ENCODE measurements around the gene RHBDD2. TPM values are rescaled to one million over a fixed set of nuclear protein-coding genes. Genes with fewer than 3 reads are reported as not detected.
"Not testable (repeated sequence)": the region's sequence is repeated elsewhere in the genome, so short reads cannot be mapped to it uniquely, and the experiment has no call there.

The RHBDD2 gene
- total RNA-seq, 1 donor from 2014 or later, result 139 TPM

DNA sequence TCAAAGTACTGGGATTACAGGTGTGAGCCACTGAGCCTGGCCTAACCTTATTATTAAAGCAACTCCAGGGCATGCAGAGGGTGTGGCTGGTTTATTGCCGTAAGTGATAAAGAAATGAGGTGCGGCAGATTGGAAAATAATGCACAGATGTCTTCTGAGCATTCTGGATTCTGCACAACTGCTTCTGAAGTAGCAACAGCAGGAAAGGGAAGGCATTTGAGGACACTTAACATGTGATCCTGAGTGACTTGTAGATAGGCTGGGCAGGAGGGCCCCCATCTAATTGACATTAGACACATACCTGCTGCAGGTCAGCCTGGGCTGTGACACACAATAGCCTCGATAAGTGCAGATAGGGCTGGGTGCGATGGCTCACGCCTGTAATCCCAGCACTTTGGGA, 5.6 kb downstream of the RHBDD2 start:
- H3K27ac Mint-ChIP-seq, result no peak overlapping the region
- H3K9me3 Mint-ChIP-seq, result no peaks in the 10 kb centered on the region
- H3K36me3 Mint-ChIP-seq (ENCODE audit: low read depth), result peaks cover 85% of the 10 kb centered on the region
- no peak overlapping the region for H3K4me3 Mint-ChIP-seq (ENCODE audit: low read depth)
- no peak for DNase-seq (ENCODE audit: low spot score)
- intact Hi-C loops (cut with micrococcal nuclease), result no loop called here
- H3K27me3 Mint-ChIP-seq (ENCODE audit: low read depth), result no peaks in the 10 kb centered on the region
- peaks cover 34% of the 10 kb centered on the region for H3K4me1 Mint-ChIP-seq (ENCODE audit: low read depth)

DNA sequence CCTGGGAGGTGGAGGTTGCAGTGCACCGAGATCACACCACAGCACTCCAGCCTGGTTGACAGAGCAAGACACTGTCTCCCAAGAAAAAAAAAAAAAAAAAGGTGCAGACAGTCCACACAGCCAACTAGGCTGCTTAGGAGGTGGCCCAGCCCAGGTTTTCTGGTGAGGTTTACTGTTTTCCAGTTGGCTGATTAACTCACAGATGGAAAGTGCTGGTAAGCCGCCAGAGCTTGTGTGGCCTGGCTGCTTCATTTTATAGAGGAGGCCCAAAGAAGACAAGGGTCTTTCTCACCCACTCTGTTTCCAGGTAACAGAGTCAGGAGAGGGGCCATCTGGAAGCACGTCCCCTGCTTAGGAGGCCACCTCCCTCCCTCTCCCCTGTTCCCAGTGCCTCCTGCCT, 6.2 kb downstream of the RHBDD2 start:
- DNase-seq (ENCODE audit: low spot score), result no peak
- Mint-ChIP-seq H3K9me3 (no peaks in the 10 kb centered on the region), H3K4me1 (ENCODE audit: low read depth) (peaks cover 33% of the 10 kb centered on the region), H3K27me3 (ENCODE audit: low read depth) (no peaks in the 10 kb centered on the region), H3K4me3 (ENCODE audit: low read depth) (no peak overlapping the region), H3K27ac (no peak overlapping the region), H3K36me3 (ENCODE audit: low read depth) (peaks cover 84% of the 10 kb centered on the region)
- intact Hi-C loops (cut with micrococcal nuclease), result no loop called here

DNA sequence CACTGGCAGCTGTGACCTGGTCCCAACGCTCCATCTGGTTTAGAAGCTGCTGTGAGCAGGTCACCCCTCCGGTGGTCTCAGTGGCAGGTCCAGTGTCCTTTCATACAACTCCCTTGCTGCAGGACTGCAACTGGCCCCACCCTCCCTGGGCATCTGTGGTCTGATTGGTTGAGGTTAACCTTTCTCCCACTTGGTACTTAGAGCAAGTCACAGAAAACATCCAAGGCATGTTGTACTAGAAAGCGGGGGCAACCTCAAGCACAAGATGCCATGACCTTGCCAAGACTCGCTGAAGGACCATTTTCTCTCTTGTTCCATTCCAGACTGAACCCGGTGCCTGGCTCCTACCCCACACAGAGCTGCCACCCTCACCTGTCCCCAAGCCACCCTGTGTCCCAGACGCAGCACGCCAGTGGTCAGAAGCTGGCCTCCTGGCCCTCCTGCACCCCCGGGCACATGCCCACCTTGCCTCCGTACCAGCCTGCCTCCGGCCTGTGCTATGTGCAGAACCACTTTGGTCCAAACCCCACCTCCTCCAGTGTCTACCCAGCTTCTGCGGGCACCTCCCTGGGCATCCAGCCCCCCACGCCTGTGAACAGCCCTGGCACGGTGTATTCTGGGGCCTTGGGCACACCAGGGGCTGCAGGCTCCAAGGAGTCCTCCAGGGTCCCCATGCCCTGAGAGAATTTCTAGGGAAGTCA, 9.0 kb downstream of the RHBDD2 start:
- H3K36me3 Mint-ChIP-seq (ENCODE audit: low read depth), result peaks cover 57% of the 10 kb centered on the region
- H3K4me1 Mint-ChIP-seq (ENCODE audit: low read depth), result peaks cover 16% of the 10 kb centered on the region
- DNase-seq (ENCODE audit: low spot score), result no peak
- no peak overlapping the region for H3K4me3 Mint-ChIP-seq (ENCODE audit: low read depth)
- H3K27me3 Mint-ChIP-seq (ENCODE audit: low read depth), result no peaks in the 10 kb centered on the region
- H3K9me3 Mint-ChIP-seq, result no peaks in the 10 kb centered on the region
- intact Hi-C loops (cut with micrococcal nuclease), result no loop called here
- no peak overlapping the region for H3K27ac Mint-ChIP-seq

DNA sequence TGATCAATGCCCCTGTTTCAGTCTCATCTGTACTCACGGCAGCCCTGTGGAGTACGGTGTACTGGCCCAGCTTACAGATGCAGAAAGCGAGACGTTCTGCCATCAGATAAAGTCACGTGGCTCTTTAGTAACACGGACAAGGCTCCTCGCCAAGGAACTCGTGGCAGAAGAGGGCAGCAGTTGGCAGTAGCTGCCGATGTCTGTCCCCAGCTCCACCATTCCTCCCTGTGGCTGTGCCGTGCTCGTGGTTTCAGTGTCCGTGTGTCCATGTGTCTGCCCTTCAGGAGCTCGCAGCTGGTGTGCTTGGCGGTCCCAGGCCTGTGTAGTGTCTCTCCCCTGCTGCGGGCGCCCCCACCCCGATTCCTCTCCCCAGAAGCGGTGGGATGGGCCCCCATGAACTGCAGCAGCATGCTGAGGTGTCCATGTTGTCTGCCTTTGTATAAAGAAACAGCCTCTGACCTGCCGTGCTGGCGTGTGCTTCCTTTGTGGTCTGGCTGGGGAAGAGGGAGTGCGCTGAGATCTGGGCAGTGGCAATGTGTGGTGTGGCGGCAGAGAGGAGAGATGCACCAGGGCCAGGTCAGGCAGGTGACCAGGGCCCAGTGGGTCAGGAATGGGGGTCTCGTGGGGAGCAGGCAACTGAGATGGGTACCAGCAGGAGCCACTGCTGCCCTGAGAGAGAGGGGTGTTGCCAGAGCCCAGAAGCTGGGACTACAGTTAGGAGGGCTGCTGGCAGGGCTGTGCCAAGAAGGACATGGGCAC, 9.8 kb downstream of the RHBDD2 start:
- Mint-ChIP-seq H3K4me3 (ENCODE audit: low read depth) (no peak overlapping the region), H3K27ac (no peak overlapping the region), H3K27me3 (ENCODE audit: low read depth) (no peaks in the 10 kb centered on the region), H3K4me1 (ENCODE audit: low read depth) (peaks cover 13% of the 10 kb centered on the region), H3K36me3 (ENCODE audit: low read depth) (peaks cover 48% of the 10 kb centered on the region), H3K9me3 (no peaks in the 10 kb centered on the region)
- DNase-seq (ENCODE audit: low spot score), result no peak
- intact Hi-C loops (cut with micrococcal nuclease), result no loop called here

DNA sequence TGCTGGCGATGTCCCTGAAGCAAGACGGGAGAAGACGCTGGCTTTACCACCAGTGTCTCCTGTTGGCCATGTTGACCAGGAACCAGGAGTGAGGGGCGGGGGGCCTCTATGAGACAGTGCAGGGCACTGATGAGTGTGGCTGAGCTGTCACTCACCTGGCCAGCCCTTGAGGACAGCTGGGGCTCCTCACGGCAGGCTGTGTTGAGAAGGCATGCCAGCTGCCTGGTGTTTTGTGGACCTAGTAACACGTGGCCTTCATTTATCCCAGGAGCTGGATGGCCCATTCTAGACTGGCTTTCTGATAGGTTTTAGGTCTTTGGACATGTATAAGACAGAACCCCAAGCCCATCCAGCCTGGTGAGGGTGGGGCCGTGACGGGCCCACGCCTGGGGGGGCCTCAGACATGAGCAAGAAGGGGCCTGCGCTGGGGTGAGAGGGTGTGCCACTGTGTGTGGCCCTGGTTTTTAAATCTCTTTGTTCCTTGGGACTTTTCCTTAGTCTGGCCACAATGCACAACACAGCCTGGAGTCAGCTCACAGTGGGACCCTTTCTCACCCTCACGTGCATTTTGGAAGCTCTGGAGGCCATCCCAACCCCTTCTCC, 10.5 kb downstream of the RHBDD2 start:
- Mint-ChIP-seq H3K27ac (peak overlapping the region; percentile 62), H3K4me1 (ENCODE audit: low read depth) (peaks cover 11% of the 10 kb centered on the region), H3K4me3 (ENCODE audit: low read depth) (no peak overlapping the region), H3K36me3 (ENCODE audit: low read depth) (peaks cover 43% of the 10 kb centered on the region), H3K9me3 (no peaks in the 10 kb centered on the region), H3K27me3 (ENCODE audit: low read depth) (no peaks in the 10 kb centered on the region)
- intact Hi-C loops (cut with micrococcal nuclease), result no loop called here
- no peak for DNase-seq (ENCODE audit: low spot score)

DNA sequence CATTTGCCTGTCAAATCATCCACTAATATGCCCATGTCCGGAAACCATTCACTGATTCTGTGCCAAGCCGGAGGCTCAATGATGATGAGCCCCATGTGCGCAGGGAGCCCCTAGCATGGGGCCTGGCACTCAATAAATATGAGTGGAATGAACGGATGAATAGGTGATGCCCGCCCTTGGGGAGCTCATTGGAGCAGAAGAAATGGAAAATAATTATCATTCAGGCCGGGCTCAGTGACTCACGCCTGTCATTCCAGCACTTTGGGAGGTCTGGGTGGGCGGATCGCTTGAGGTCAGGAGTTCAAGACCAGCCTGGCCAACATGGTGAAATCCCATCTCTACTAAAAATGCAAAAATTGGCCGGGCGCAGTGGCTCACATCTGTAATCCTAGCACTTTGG, 11.0 kb downstream of the RHBDD2 start:
- Mint-ChIP-seq H3K9me3 (no peaks in the 10 kb centered on the region), H3K4me1 (ENCODE audit: low read depth) (peaks cover 10% of the 10 kb centered on the region), H3K27ac (peak overlapping the region; percentile 62), H3K4me3 (ENCODE audit: low read depth) (no peak overlapping the region), H3K27me3 (ENCODE audit: low read depth) (no peaks in the 10 kb centered on the region), H3K36me3 (ENCODE audit: low read depth) (peaks cover 38% of the 10 kb centered on the region)
- DNase-seq (ENCODE audit: low spot score), result no peak
- intact Hi-C loops (cut with micrococcal nuclease), result no loop called here

DNA sequence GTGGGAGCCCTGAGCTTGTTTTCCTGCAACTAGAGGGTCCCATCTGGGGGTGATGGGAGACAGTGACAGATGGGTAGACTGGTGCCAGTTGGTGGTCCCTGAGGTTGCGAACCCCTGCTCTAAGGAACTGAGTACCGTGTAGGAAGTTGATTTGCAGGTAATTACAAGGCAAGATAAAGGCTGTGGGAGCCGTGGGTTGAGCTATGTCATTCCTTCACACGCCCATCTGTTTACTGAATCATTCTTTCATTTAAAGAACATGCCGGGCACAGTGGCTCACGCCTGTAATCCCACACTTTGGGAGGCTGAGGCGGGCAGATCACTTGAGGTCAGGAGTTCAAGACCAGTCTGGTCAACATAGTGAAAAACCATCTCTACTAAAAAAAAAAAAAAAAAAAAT, 12.4 kb downstream of the RHBDD2 start:
- DNase-seq (ENCODE audit: low spot score); H3K27me3 Mint-ChIP-seq (ENCODE audit: low read depth); H3K4me3 Mint-ChIP-seq (ENCODE audit: low read depth); H3K9me3 Mint-ChIP-seq; H3K27ac Mint-ChIP-seq; intact Hi-C loops (cut with micrococcal nuclease): not testable (repeated sequence)
- H3K4me1 Mint-ChIP-seq (ENCODE audit: low read depth), result peaks cover 10% of the 10 kb centered on the region
- H3K36me3 Mint-ChIP-seq (ENCODE audit: low read depth), result peaks cover 28% of the 10 kb centered on the region

DNA sequence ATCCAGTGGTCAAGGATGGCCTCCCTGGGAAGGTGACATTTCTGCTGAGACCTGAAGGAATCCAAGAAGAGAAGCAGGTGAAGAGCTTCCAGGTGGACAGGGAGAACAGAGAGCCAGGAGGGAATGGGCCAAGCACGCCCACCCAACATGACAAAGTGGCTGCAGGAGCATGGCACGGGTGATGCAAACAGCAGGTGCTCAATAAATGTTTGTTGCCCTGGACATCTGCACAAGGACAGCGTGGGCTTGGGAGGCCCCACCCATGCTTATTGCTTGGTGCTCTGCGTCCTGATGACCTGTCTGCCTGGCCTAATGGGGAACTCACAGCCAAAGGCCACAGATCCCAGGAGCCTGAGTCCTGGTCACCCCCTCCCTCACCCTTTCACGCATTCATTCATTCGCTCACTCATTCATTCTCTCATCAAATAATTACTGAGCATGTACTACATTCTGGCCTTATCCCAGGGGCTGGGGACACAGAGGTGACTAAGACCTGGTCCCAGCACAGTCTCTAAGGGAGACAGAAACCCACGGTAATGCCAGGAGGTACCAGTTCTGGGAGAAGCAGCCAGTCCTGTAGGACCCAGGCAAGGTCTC, 13.1 kb downstream of the RHBDD2 start:
- H3K27me3 Mint-ChIP-seq (ENCODE audit: low read depth), result no peaks in the 10 kb centered on the region
- no peak overlapping the region for H3K4me3 Mint-ChIP-seq (ENCODE audit: low read depth)
- H3K36me3 Mint-ChIP-seq (ENCODE audit: low read depth), result peaks cover 22% of the 10 kb centered on the region
- no peak for DNase-seq (ENCODE audit: low spot score)
- H3K4me1 Mint-ChIP-seq (ENCODE audit: low read depth), result peaks cover 10% of the 10 kb centered on the region
- H3K27ac Mint-ChIP-seq, result no peak overlapping the region
- H3K9me3 Mint-ChIP-seq, result no peaks in the 10 kb centered on the region
- intact Hi-C loops (cut with micrococcal nuclease), result no loop called here

DNA sequence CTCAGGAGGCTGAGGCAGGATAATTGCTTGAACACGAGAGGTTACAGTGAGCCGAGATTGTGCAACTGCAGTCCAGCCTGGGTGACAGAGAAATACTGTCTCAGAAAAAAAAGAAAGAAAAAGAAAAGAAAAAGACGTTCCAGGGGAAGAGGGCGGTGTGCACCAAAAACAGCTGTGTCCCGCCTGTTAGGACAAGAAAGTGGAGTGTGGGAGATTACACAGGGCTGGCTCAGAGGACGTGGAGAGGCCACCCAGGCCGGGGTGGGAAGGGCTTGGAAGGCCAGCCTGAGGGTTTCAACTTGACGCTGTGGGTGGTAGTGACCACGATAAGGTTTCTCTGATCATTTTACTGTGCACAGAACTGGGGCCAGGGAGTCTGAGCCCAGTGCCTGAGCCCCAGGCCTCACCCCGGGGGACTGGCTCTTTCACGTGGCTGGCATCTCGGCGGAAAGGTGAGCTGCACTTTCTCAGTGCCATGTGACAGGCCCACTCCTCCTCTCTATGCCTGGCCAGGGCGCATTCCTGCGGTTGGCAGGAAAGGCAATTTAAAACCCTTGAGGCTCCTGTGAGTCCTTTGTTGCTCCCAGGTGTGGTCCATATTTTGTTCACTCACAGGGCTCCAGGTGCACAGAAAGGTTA, 13.9 kb downstream of the RHBDD2 start:
- H3K4me1 Mint-ChIP-seq (ENCODE audit: low read depth), result peaks cover 10% of the 10 kb centered on the region
- DNase-seq (ENCODE audit: low spot score), result no peak
- H3K9me3 Mint-ChIP-seq, result no peaks in the 10 kb centered on the region
- H3K27me3 Mint-ChIP-seq (ENCODE audit: low read depth), result no peaks in the 10 kb centered on the region
- no peak overlapping the region for H3K4me3 Mint-ChIP-seq (ENCODE audit: low read depth)
- no peak overlapping the region for H3K27ac Mint-ChIP-seq
- H3K36me3 Mint-ChIP-seq (ENCODE audit: low read depth), result peaks cover 19% of the 10 kb centered on the region
- intact Hi-C loops (cut with micrococcal nuclease), result no loop called here

DNA sequence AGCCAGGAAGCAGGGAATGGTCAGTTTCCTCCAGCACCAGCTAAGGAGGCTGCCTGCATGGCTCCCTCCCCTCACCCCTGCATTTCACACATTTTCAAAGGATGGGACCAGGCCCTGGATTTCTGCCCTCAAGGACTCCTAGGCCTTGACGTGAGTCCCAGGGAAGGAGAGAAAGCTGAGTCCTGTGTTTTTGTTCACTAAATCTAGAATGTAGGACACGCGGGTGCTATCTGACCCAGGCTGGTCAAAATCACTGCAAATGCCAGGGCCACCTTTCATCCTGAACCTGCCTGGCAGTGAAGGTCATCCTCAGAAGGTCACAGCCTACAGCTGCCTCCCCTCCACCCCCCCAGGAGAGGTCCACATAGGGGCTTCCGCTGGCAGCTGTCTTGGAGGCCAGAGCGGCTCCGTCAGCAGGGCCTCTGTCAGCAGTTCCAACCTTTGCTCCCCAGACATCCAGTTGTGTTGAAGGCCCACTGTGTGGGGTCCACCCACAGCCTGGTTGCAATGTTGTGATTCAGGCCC, 18.0 kb downstream of the RHBDD2 start:
- Mint-ChIP-seq H3K4me3 (ENCODE audit: low read depth) (no peak overlapping the region), H3K27me3 (ENCODE audit: low read depth) (no peaks in the 10 kb centered on the region), H3K4me1 (ENCODE audit: low read depth) (peaks cover 2% of the 10 kb centered on the region), H3K27ac (no peak overlapping the region), H3K9me3 (no peaks in the 10 kb centered on the region), H3K36me3 (ENCODE audit: low read depth) (no peaks in the 10 kb centered on the region)
- no peak for DNase-seq (ENCODE audit: low spot score)
- intact Hi-C loops (cut with micrococcal nuclease), result no loop called here

DNA sequence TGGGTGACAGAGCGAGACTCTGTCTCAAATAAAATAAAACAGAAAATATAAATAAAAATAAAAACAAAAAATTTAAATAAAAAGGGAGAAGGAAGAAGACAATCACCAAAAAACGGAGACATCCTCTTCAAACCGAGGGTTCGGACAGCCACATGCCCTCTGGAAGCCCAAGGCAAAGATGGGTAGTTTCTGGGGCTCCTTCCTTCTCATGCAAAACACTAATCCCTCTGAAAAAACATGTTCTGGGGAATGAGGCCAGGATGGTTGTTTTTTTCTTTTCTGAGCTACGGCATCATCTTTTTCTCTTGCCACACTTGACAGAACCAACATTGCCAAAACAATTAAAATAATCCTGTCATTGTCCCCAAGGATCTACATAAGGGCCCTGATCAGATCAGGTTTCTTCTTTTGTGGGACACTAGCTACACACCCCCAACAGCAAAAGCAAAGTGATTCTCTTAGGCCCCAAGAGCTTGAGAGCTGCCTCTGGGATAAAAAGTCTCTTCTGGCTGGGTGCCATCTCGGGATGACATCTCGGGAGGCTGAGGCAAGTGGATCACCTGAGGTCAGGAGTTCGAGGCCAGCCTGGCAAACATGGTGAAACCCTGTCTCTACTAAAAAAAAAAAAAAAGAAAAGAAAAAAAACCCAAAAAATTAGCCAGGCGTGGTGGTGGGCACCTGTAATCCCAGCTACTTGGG, 21.9 kb downstream of the RHBDD2 start:
- no peak overlapping the region for H3K27ac Mint-ChIP-seq
- no peaks in the 10 kb centered on the region for H3K9me3 Mint-ChIP-seq
- no peaks in the 10 kb centered on the region for H3K27me3 Mint-ChIP-seq (ENCODE audit: low read depth)
- H3K4me3 Mint-ChIP-seq (ENCODE audit: low read depth), result no peak overlapping the region
- intact Hi-C loops (cut with micrococcal nuclease), result no loop called here
- no peaks in the 10 kb centered on the region for H3K36me3 Mint-ChIP-seq (ENCODE audit: low read depth)
- H3K4me1 Mint-ChIP-seq (ENCODE audit: low read depth), result no peaks in the 10 kb centered on the region
- no peak for DNase-seq (ENCODE audit: low spot score)

Data from activated T-helper 2 cell treated with anti-CD3 and anti-CD28 coated beads, Interferon-gamma antibody, Interleukin-2, Interleukin-4, amounts not matched to agents 10 μg/mL and 5 μg/mL and 100 μg/mL, durations not matched to agents 14 hours and 24 hours and 36 hours (primary cell).